CD8-positive, alpha-beta memory T cell (primary cell): Measurements from ENCODE around the gene FNDC3B. TPM values are rescaled to one million over a fixed set of nuclear protein-coding genes. Genes with fewer than 3 reads are reported as not detected.

ENCODE experiments used
- CTCF ChIA-PET: fragments of 350-600 bp; sonication (Branson Sonifier 250); formaldehyde crosslinking; loops from one replicate; lab custom pipeline; 2021; ENCODE audit warnings: antibody characterized with exemption; lab: Charles Lee
- POLR2A ChIA-PET: fragments of 350-600 bp; sonication (Branson Sonifier 250); formaldehyde crosslinking; loops from one replicate; lab custom pipeline; 2021; ENCODE audit warnings: antibody characterized with exemption; lab: Charles Lee
- DNase-seq, 5 donors: peaks; one replicate each; pipeline versions ENCODE4 v3.0.0 to v3.0.0-alpha.2; 2020 to 2022; ENCODE audit warnings: mixed read lengths in 1 of 5
- H3K27ac ChIP-seq: one replicate; pipeline ENCODE4 v1.7.0; 2013; ENCODE audit warnings: low read depth, mild to moderate bottlenecking, low read length, moderate library complexity
- H3K27me3 ChIP-seq: 2 replicates; pipeline ENCODE4 v1.7.0; 2013; ENCODE audit warnings: low read length, mild to moderate bottlenecking; ENCODE audit not compliant: insufficient read depth, poor library complexity, severe bottlenecking
- H3K36me3 ChIP-seq: 2 replicates; pipeline ENCODE4 v1.7.0; 2013; ENCODE audit warnings: mild to moderate bottlenecking, low read length, moderate library complexity; ENCODE audit not compliant: insufficient read depth
- H3K4me1 ChIP-seq: 2 replicates; pipeline ENCODE4 v1.7.0; 2013; ENCODE audit warnings: mild to moderate bottlenecking, low read length, moderate library complexity; ENCODE audit not compliant: insufficient read depth
- H3K4me3 ChIP-seq: 2 replicates; pipeline ENCODE4 v1.7.0; 2013; ENCODE audit warnings: mild to moderate bottlenecking, low read length
- H3K9me3 ChIP-seq: 2 replicates; pipeline ENCODE4 v1.7.0; 2013; ENCODE audit warnings: mild to moderate bottlenecking, low read length
- H3K27ac Mint-ChIP-seq, 8 donors: one replicate each; pipeline ENCODE4 v1.8.0; 2020 to 2021; ENCODE audit warnings: mixed read lengths in 8 of 8, mild to moderate bottlenecking in 6 of 8, inconsistent platforms in 3 of 8, moderate library complexity in 3 of 8
- H3K27me3 Mint-ChIP-seq, 2 donors: one replicate each; pipeline ENCODE4 v1.8.0; 2020 to 2021; ENCODE audit warnings: mixed read lengths in 2 of 2, mild to moderate bottlenecking in 1 of 2, moderate library complexity in 1 of 2
- H3K36me3 Mint-ChIP-seq, 3 donors: one replicate each; pipeline ENCODE4 v1.8.0; 2020 to 2021; ENCODE audit warnings: mixed read lengths in 3 of 3, inconsistent platforms in 1 of 3, mild to moderate bottlenecking in 1 of 3
- H3K4me1 Mint-ChIP-seq, 3 donors: one replicate each; pipeline ENCODE4 v1.8.0; 2020 to 2021; ENCODE audit warnings: mixed read lengths in 3 of 3, inconsistent platforms in 1 of 3, mild to moderate bottlenecking in 1 of 3
- H3K4me3 Mint-ChIP-seq, 7 donors: one replicate each; pipeline ENCODE4 v1.8.0; 2020 to 2021; ENCODE audit warnings: mixed read lengths in 7 of 7, mild to moderate bottlenecking in 6 of 7, moderate library complexity in 4 of 7, inconsistent platforms in 2 of 7
- H3K9me3 Mint-ChIP-seq, 5 donors: one replicate each; pipeline ENCODE4 v1.8.0; 2020 to 2022; ENCODE audit warnings: mixed read lengths in 5 of 5, mild to moderate bottlenecking in 3 of 5, moderate library complexity in 2 of 5, inconsistent platforms in 1 of 5
- polyA plus RNA-seq: library from polyadenylated mRNA; unstranded; fragments of 300-500 nt; fragmentation: Illumina TruSeq; gene quantifications from one replicate; pipeline ENCODE4 v1.2.3, GENCODE V29; 2021
- total RNA-seq, 2 experiments: library from RNA; stranded (reverse); gene quantifications; one replicate each; pipeline ENCODE4 v1.2.3, GENCODE V29; 2021

The FNDC3B gene
- total and polyA plus RNA-seq, 3 experiments from 2014 or later = 8.7 to 18.6 (median 17.4) TPM

GRCh38 chr3:172192830-172193415, 153.5 kb downstream of the FNDC3B start:
- no peaks in the 10 kb centered on the region for H3K36me3 ChIP-seq
- ChIA-PET CTCF (no interaction called here), POLR2A (no interaction called here)
- Mint-ChIP-seq H3K36me3 (peaks cover 0 to 7% (median 5%) of the 10 kb centered on the region in 3 donors), H3K4me1 (peaks cover 8 to 27% (median 21%) of the 10 kb centered on the region in 3 donors), H3K27ac (peak overlapping the region in 1 of 8 donors; percentile 0), H3K4me3 (no peak overlapping the region), H3K9me3 (no peaks in the 10 kb centered on the region), H3K27me3 (no peaks in the 10 kb centered on the region)
- no peak overlapping the region for H3K27ac ChIP-seq
- H3K4me1 ChIP-seq = no peaks in the 10 kb centered on the region
- no peaks in the 10 kb centered on the region for H3K27me3 ChIP-seq
- no peak overlapping the region for H3K4me3 ChIP-seq
- no peaks in the 10 kb centered on the region for H3K9me3 ChIP-seq
- no peak for DNase-seq

GRCh38 chr3:172193436-172193835, 154.1 kb downstream of the FNDC3B start:
- Mint-ChIP-seq H3K27ac (peak overlapping the region in 2 of 8 donors; percentile 0 to 33), H3K4me1 (peaks cover 8 to 27% (median 21%) of the 10 kb centered on the region in 3 donors), H3K36me3 (peaks cover 0 to 7% (median 6%) of the 10 kb centered on the region in 3 donors), H3K27me3 (no peaks in the 10 kb centered on the region), H3K9me3 (no peaks in the 10 kb centered on the region), H3K4me3 (peak overlapping the region in 1 of 7 donors; percentile 28)
- ChIA-PET POLR2A (interaction anchor here (0.5 kb wide), 1 partner anchor 12 kb away, joined by 7 read pairs; no protein-coding TSS in a partner anchor), CTCF (interaction anchor here (0.6 kb wide), 1 partner anchor 154 kb away, joined by 3 read pairs; the partner anchor contains the start of gene FNDC3B)
- H3K4me1 ChIP-seq = no peaks in the 10 kb centered on the region
- H3K9me3 ChIP-seq = no peaks in the 10 kb centered on the region
- H3K27ac ChIP-seq = no peak overlapping the region
- no peaks in the 10 kb centered on the region for H3K27me3 ChIP-seq
- H3K4me3 ChIP-seq = no peak overlapping the region
- H3K36me3 ChIP-seq = no peaks in the 10 kb centered on the region
- no peak for DNase-seq

GRCh38 chr3:172194702-172195406, 155.5 kb downstream of the FNDC3B start:
- Mint-ChIP-seq H3K27me3 (no peaks in the 10 kb centered on the region), H3K36me3 (peaks cover 0 to 8% (median 7%) of the 10 kb centered on the region in 3 donors), H3K27ac (no peak overlapping the region), H3K4me1 (peaks cover 8 to 27% (median 21%) of the 10 kb centered on the region in 3 donors), H3K9me3 (no peaks in the 10 kb centered on the region), H3K4me3 (no peak overlapping the region)
- DNase-seq = no peak
- Histone ChIP-seq H3K27ac (no peak overlapping the region), H3K27me3 (no peaks in the 10 kb centered on the region), H3K36me3 (no peaks in the 10 kb centered on the region), H3K9me3 (no peaks in the 10 kb centered on the region), H3K4me1 (no peaks in the 10 kb centered on the region), H3K4me3 (no peak overlapping the region)
- ChIA-PET CTCF (no interaction called here), POLR2A (no interaction called here)

GRCh38 chr3:172195407-172195754, 156.0 kb downstream of the FNDC3B start:
- ChIA-PET CTCF (no interaction called here), POLR2A (no interaction called here)
- Histone ChIP-seq H3K36me3 (no peaks in the 10 kb centered on the region), H3K27ac (no peak overlapping the region), H3K4me3 (no peak overlapping the region), H3K27me3 (no peaks in the 10 kb centered on the region), H3K9me3 (no peaks in the 10 kb centered on the region), H3K4me1 (no peaks in the 10 kb centered on the region)
- DNase-seq = no peak
- Mint-ChIP-seq H3K4me3 (no peak overlapping the region), H3K36me3 (peaks cover 0 to 9% (median 7%) of the 10 kb centered on the region in 3 donors), H3K4me1 (peaks cover 8 to 27% (median 21%) of the 10 kb centered on the region in 3 donors), H3K27ac (no peak overlapping the region), H3K9me3 (no peaks in the 10 kb centered on the region), H3K27me3 (no peaks in the 10 kb centered on the region)

GRCh38 chr3:172197344-172197743, 158.0 kb downstream of the FNDC3B start:
- Histone ChIP-seq H3K4me1 (no peaks in the 10 kb centered on the region), H3K4me3 (no peak overlapping the region), H3K27me3 (no peaks in the 10 kb centered on the region), H3K36me3 (no peaks in the 10 kb centered on the region), H3K27ac (no peak overlapping the region), H3K9me3 (no peaks in the 10 kb centered on the region)
- Mint-ChIP-seq H3K36me3 (peaks cover 0 to 11% (median 7%) of the 10 kb centered on the region in 3 donors), H3K9me3 (no peaks in the 10 kb centered on the region), H3K27me3 (no peaks in the 10 kb centered on the region), H3K27ac (no peak overlapping the region), H3K4me1 (peaks cover 6 to 24% (median 18%) of the 10 kb centered on the region in 3 donors), H3K4me3 (no peak overlapping the region)
- POLR2A ChIA-PET = no interaction called here
- DNase-seq = no peak
- CTCF ChIA-PET = no interaction called here

GRCh38 chr3:172198428-172198827, 159.1 kb downstream of the FNDC3B start:
- H3K4me1 ChIP-seq = no peaks in the 10 kb centered on the region
- DNase-seq = no peak
- POLR2A ChIA-PET = no interaction called here
- no peaks in the 10 kb centered on the region for H3K36me3 ChIP-seq
- no peak overlapping the region for H3K27ac ChIP-seq
- H3K36me3 Mint-ChIP-seq = peaks cover 2 to 12% (median 11%) of the 10 kb centered on the region in 3 donors
- H3K9me3 Mint-ChIP-seq = no peaks in the 10 kb centered on the region
- no peaks in the 10 kb centered on the region for H3K9me3 ChIP-seq
- CTCF ChIA-PET = interaction anchor here (1.1 kb wide), 1 partner anchor 163 kb away, joined by 3 read pairs; no protein-coding TSS in a partner anchor
- H3K27ac Mint-ChIP-seq = peak overlapping the region in 1 of 8 donors; percentile 38
- H3K4me1 Mint-ChIP-seq = peaks cover 5 to 23% (median 16%) of the 10 kb centered on the region in 3 donors
- H3K27me3 ChIP-seq = no peaks in the 10 kb centered on the region
- H3K4me3 ChIP-seq = no peak overlapping the region
- H3K4me3 Mint-ChIP-seq = no peak overlapping the region
- H3K27me3 Mint-ChIP-seq = no peaks in the 10 kb centered on the region

- Mint-ChIP-seq H3K4me3 (no peak overlapping the region), H3K27ac (no peak overlapping the region), H3K9me3 (peaks cover 7 to 12% (median 9%) of the 10 kb centered on the region in 5 donors), H3K4me1 (peaks cover 0 to 10% (median 7%) of the 10 kb centered on the region in 3 donors), H3K36me3 (peaks cover 6 to 19% (median 12%) of the 10 kb centered on the region in 3 donors), H3K27me3 (peaks cover 0 to 2% of the 10 kb centered on the region in 2 donors)
- Histone ChIP-seq H3K27ac (no peak overlapping the region), H3K36me3 (no peaks in the 10 kb centered on the region), H3K27me3 (no peaks in the 10 kb centered on the region), H3K4me1 (no peaks in the 10 kb centered on the region), H3K9me3 (peaks cover 4% of the 10 kb centered on the region), H3K4me3 (no peak overlapping the region)
- ChIA-PET CTCF (no interaction called here), POLR2A (no interaction called here)
- DNase-seq = no peak
These were observed 160.5 kb downstream of the FNDC3B start for GRCh38 chr3:172199850-172200369.
